Hepatocyte (in vitro differentiated cells): ENCODE measurements around the gene MINK1. TPM values are rescaled to one million over a fixed set of nuclear protein-coding genes. Genes with fewer than 3 reads are reported as not detected.

Source experiments
- DNase-seq: peaks from one replicate; pipeline ENCODE4 v3.0.0-alpha.2; 2016; ENCODE audit warnings: low spot score
- H2AFZ ChIP-seq: fragments of 200-600 bp; sonication (generic); 2 replicates; pipeline ENCODE4 v1.6.0; 2016; ENCODE audit warnings: antibody characterized with exemption, mild to moderate bottlenecking
- H3K27ac ChIP-seq: fragments of 200-600 bp; sonication (generic); 2 replicates; pipeline ENCODE4 v1.5.1; 2016; ENCODE audit warnings: mild to moderate bottlenecking
- H3K27me3 ChIP-seq: fragments of 200-600 bp; sonication (generic); 2 replicates; pipeline ENCODE4 v1.6.1; 2016
- H3K36me3 ChIP-seq: fragments of 200-600 bp; sonication (generic); replicated peaks from 2 replicates; pipeline ENCODE4 v1.5.1; 2016; ENCODE audit warnings: low read depth; ENCODE audit not compliant: insufficient read depth
- H3K4me1 ChIP-seq: fragments of 200-600 bp; sonication (generic); 2 replicates; pipeline ENCODE4 v1.5.1; 2016; ENCODE audit warnings: mild to moderate bottlenecking, moderate library complexity; ENCODE audit not compliant: insufficient read depth
- H3K4me2 ChIP-seq: fragments of 200-600 bp; sonication (generic); 2 replicates; pipeline ENCODE4 v1.6.0; 2016
- H3K4me3 ChIP-seq: fragments of 200-600 bp; sonication (generic); 2 replicates; pipeline ENCODE4 v1.5.1; 2016; ENCODE audit warnings: mild to moderate bottlenecking
- H3K79me2 ChIP-seq: fragments of 200-600 bp; sonication (generic); 2 replicates; pipeline ENCODE4 v1.6.0; 2017; ENCODE audit warnings: mild to moderate bottlenecking
- H3K9me2 ChIP-seq: fragments of 200-600 bp; sonication (generic); replicated peaks from 2 replicates; pipeline ENCODE4 v1.6.0; 2017; ENCODE audit warnings: mild to moderate bottlenecking; ENCODE audit not compliant: insufficient read depth
- H3K9me3 ChIP-seq: fragments of 200-600 bp; sonication (generic); 2 replicates; pipeline ENCODE4 v1.5.1; 2016; ENCODE audit warnings: low read depth, mild to moderate bottlenecking
- H4K20me1 ChIP-seq: fragments of 200-600 bp; sonication (generic); 2 replicates; pipeline ENCODE4 v1.6.0; 2016; ENCODE audit warnings: mild to moderate bottlenecking; ENCODE audit not compliant: insufficient read depth, poor library complexity, severe bottlenecking
- CTCF ChIP-seq: fragments of 200-600 bp; sonication (generic); IDR thresholded peaks from 2 replicates; pipeline ENCODE4 v1.5.1; 2016; ENCODE audit warnings: antibody characterized with exemption, mild to moderate bottlenecking; ENCODE audit not compliant: poor library complexity
- EZH2 ChIP-seq: fragments of 200-600 bp; sonication (generic); IDR thresholded peaks from 2 replicates; pipeline ENCODE4 v1.6.1; 2016; ENCODE audit warnings: antibody characterized with exemption, mild to moderate bottlenecking, borderline replicate concordance
- EZH2phosphoT487 ChIP-seq: fragments of 200-600 bp; sonication (generic); IDR thresholded peaks from one replicate; pipeline ENCODE4 v1.6.1; 2018; ENCODE audit warnings: antibody characterized with exemption, mild to moderate bottlenecking, low read depth, moderate library complexity; ENCODE audit not compliant: unreplicated experiment, severe bottlenecking
- WGBS: methylation state at CpG from one replicate; pipeline ENCODE4 v1.1.6; 2016; ENCODE audit warnings: low lambda C conversion rate; ENCODE audit errors: missing lambda C conversion rate; 5-methylcytosine and 5-hydroxymethylcytosine counted together
- polyA plus RNA-seq: library from polyadenylated mRNA; unstranded; fragments of >200 nt; fragmentation: Nextera tagmentation; extraction: Ambion mirVana; gene quantifications from 2 replicates; pipeline ENCODE4 v1.2.1, GENCODE V29; 2016
- total RNA-seq: library from RNA; depleted of rRNA; stranded (reverse); fragments of >200 nt; gene quantifications from 2 replicates; pipeline ENCODE4 v1.2.3, GENCODE V29; 2014

The MINK1 gene
- total and polyA plus RNA-seq, 2 experiments from 2014 or later = 39.7 to 45.3 TPM

- H3K27me3 ChIP-seq = no peaks in the 10 kb centered on the region
- no peaks in the 10 kb centered on the region for H3K79me2 ChIP-seq
- H4K20me1 ChIP-seq = peaks cover 4% of the 10 kb centered on the region
- no peaks in the 10 kb centered on the region for H3K36me3 ChIP-seq
- WGBS = 98% methylated on average over 11 of the region's 12 CpGs
- no peak overlapping the region for H3K27ac ChIP-seq
- no peak overlapping the region for H2AFZ ChIP-seq
- no peaks in the 10 kb centered on the region for H3K9me3 ChIP-seq
- TF ChIP-seq EZH2phosphoT487 (no peak), CTCF (no peak), EZH2 (no peak)
- H3K9me2 ChIP-seq = no peaks in the 10 kb centered on the region
- DNase-seq = no peak
- H3K4me3 ChIP-seq = no peak overlapping the region
- no peaks in the 10 kb centered on the region for H3K4me1 ChIP-seq
- no peak overlapping the region for H3K4me2 ChIP-seq
Measured at GRCh38 chr17:4886830-4887229, 53.7 kb downstream of the MINK1 start.

DNA sequence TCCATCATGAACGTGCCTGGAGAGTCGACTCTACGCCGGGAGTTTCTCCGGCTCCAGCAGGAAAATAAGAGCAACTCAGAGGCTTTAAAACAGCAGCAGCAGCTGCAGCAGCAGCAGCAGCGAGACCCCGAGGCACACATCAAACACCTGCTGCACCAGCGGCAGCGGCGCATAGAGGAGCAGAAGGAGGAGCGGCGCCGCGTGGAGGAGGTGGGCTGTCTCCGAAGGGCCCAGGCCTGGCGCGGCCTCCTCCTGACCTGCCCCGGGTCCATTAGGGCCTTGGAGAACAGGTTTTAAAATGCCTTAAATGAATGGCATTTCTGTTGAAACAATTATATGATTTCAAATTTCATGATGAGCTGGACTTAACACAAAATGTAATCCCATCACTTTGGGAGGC lies 54.4 kb downstream of the MINK1 start:
- Histone ChIP-seq H3K27me3 (no peaks in the 10 kb centered on the region), H3K4me2 (no peak overlapping the region), H3K79me2 (no peaks in the 10 kb centered on the region), H2AFZ (no peak overlapping the region), H3K27ac (no peak overlapping the region), H3K4me1 (no peaks in the 10 kb centered on the region), H3K9me3 (no peaks in the 10 kb centered on the region), H3K9me2 (no peaks in the 10 kb centered on the region), H3K36me3 (no peaks in the 10 kb centered on the region), H4K20me1 (no peaks in the 10 kb centered on the region), H3K4me3 (no peak overlapping the region)
- no peak for DNase-seq
- TF ChIP-seq EZH2phosphoT487 (no peak), CTCF (no peak), EZH2 (no peak)
- 96% methylated on average over 18 of the region's 18 CpGs for WGBS

DNA sequence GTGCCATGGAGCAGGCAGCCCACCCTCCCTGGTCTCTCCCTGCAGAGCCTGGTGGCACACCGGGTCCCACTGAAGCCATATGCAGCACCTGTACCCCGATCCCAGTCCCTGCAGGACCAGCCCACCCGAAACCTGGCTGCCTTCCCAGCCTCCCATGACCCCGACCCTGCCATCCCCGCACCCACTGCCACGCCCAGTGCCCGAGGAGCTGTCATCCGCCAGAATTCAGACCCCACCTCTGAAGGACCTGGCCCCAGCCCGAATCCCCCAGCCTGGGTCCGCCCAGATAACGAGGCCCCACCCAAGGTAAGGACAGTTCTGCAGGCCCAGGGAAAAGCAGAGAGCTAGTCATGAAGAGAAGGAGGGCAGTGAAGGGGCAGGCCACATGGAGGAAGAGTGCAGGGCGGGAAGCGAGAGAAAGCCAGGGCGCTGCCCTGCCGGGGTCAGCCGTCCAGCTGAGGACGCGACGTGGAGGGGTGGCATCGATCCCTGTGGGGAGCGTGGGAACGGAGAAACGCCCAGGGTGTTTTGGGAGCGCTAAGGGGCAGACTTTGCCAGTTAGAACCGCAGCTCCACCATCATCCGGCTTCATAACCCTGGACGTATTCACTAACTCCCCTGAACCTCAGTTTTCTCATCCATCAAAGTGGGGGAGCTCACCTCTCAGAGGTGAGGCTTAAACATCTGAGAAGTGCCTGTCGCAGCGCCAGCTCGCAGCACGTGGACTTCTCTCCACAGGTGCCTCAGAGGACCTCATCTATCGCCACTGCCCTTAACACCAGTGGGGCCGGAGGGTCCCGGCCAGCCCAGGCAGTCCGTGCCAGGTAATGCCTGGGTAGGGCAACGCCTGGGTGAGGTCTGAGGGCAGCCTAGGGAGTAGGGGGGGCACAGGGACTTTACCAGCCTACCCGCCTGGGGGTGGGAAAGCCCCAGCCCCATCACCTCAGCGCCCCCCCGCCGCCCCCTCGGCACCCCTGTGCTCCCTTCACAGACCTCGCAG lies 58.6 kb downstream of the MINK1 start:
- Histone ChIP-seq H3K4me3 (no peak overlapping the region), H3K9me2 (no peaks in the 10 kb centered on the region), H3K9me3 (no peaks in the 10 kb centered on the region), H3K27me3 (no peaks in the 10 kb centered on the region), H3K4me1 (no peaks in the 10 kb centered on the region), H3K79me2 (no peaks in the 10 kb centered on the region), H3K4me2 (no peak overlapping the region), H4K20me1 (no peaks in the 10 kb centered on the region), H3K36me3 (no peaks in the 10 kb centered on the region), H2AFZ (no peak overlapping the region), H3K27ac (no peak overlapping the region)
- WGBS = 96% methylated on average over 35 of the region's 42 CpGs
- TF ChIP-seq EZH2phosphoT487 (no peak), EZH2 (no peak), CTCF (no peak)
- no peak for DNase-seq
